NCI-H2227 (cell line): ENCODE measurements around the gene MRPL41.
"Not testable (repeated sequence)": the region's sequence is repeated elsewhere in the genome, so short reads cannot be mapped to it uniquely, and the experiment has no call there.

Source experiments
- DNase-seq: peaks from one replicate; lab custom pipeline; 2025; ENCODE audit not compliant: unreplicated experiment; lab: John Stamatoyannopoulos, UW

MRPL41 gene

GRCh38 chr9:137550958-137551263, 768 bp upstream of the MRPL41 start:
- DNase-seq = not testable (repeated sequence)

GRCh38 chr9:137552022-137552768, 516 bp downstream of the MRPL41 start:
- no peak for DNase-seq

- not testable (repeated sequence) for DNase-seq
Observed at GRCh38 chr9:137553654-137554053, 2.0 kb downstream of the MRPL41 start.

- DNase-seq = no peak
Observed at GRCh38 chr9:137554349-137554748, 2.7 kb downstream of the MRPL41 start.

GRCh38 chr9:137555179-137555578, 3.5 kb downstream of the MRPL41 start:
- no peak for DNase-seq

GRCh38 chr9:137556069-137556838, 4.6 kb downstream of the MRPL41 start:
- DNase-seq = no peak

GRCh38 chr9:137558127-137558526, 6.4 kb downstream of the MRPL41 start:
- no peak for DNase-seq

- DNase-seq = no peak
Observed at GRCh38 chr9:137564134-137564533, 12.5 kb downstream of the MRPL41 start.

GRCh38 chr9:137564817-137565411, 13.2 kb downstream of the MRPL41 start:
- DNase-seq = no peak

- not testable (repeated sequence) for DNase-seq
Observed at GRCh38 chr9:137568445-137568844, 16.8 kb downstream of the MRPL41 start.

GRCh38 chr9:137569609-137570203, 18.0 kb downstream of the MRPL41 start:
- no peak for DNase-seq

GRCh38 chr9:137570566-137570965, 18.9 kb downstream of the MRPL41 start:
- no peak for DNase-seq

- no peak for DNase-seq
Observed at GRCh38 chr9:137574192-137574591, 22.5 kb downstream of the MRPL41 start.

GRCh38 chr9:137575364-137575715, 23.7 kb downstream of the MRPL41 start:
- no peak for DNase-seq

- DNase-seq = no peak
Observed at GRCh38 chr9:137575716-137576411, 24.2 kb downstream of the MRPL41 start.

GRCh38 chr9:137578518-137579258, 27.0 kb downstream of the MRPL41 start, which contains the start of gene DPH7:
Gene DPH7, minus strand, starts transcription at chr9:137578925. Its CDS starts 148 bp downstream, at chr9:137578777.
- peak; percentile 94 for DNase-seq

GRCh38 chr9:137579259-137579604, 27.6 kb downstream of the MRPL41 start:
- no peak for DNase-seq

- DNase-seq = peak; percentile 17
Observed at GRCh38 chr9:137580209-137580953, 28.7 kb downstream of the MRPL41 start.

- no peak for DNase-seq
Observed at GRCh38 chr9:137580954-137581322, 29.3 kb downstream of the MRPL41 start.
